Karpas-422 (cell line): ENCODE results near the gene FIZ1. TPM values are rescaled to one million over a fixed set of nuclear protein-coding genes. Genes with fewer than 3 reads are reported as not detected.

Experiments used
- DNase-seq: peaks from one replicate; pipeline ENCODE4 v3.0.0-alpha.2; 2015
- H2AFZ ChIP-seq: fragments of 200-600 bp; sonication (generic); 2 replicates; pipeline ENCODE4 v1.6.1; 2014; ENCODE audit warnings: antibody characterized with exemption, low read length, mixed read lengths
- H3K27ac ChIP-seq: fragments of 200-600 bp; sonication (generic); 2 replicates; pipeline ENCODE4 v1.5.1; 2014; ENCODE audit warnings: mild to moderate bottlenecking, low read length, moderate library complexity
- H3K27me3 ChIP-seq: fragments of 200-600 bp; sonication (generic); 2 replicates; pipeline ENCODE4 v1.6.1; 2014; ENCODE audit warnings: low read length, mixed read lengths
- H3K36me3 ChIP-seq: fragments of 200-600 bp; sonication (generic); 2 replicates; pipeline ENCODE4 v1.6.1; 2014; ENCODE audit warnings: low read length, mixed read lengths; ENCODE audit not compliant: insufficient read depth
- H3K4me1 ChIP-seq: fragments of 200-600 bp; sonication (generic); 2 replicates; pipeline ENCODE4 v1.6.1; 2014; ENCODE audit warnings: mild to moderate bottlenecking, low read length, mixed read lengths
- H3K4me2 ChIP-seq: fragments of 200-600 bp; sonication (generic); 2 replicates; pipeline ENCODE4 v1.6.1; 2014; ENCODE audit warnings: low read length, low read depth, mild to moderate bottlenecking; ENCODE audit not compliant: poor library complexity, severe bottlenecking
- H3K4me3 ChIP-seq: fragments of 200-600 bp; sonication (generic); 2 replicates; pipeline ENCODE4 v1.5.1; 2014; ENCODE audit warnings: mild to moderate bottlenecking, antibody characterized with exemption, low read length, mixed read lengths
- H3K79me2 ChIP-seq: fragments of 200-600 bp; sonication (generic); 2 replicates; pipeline ENCODE4 v1.6.1; 2014; ENCODE audit warnings: mild to moderate bottlenecking, low read length, mixed read lengths
- H3K9ac ChIP-seq: fragments of 200-600 bp; sonication (generic); 2 replicates; pipeline ENCODE4 v1.6.0; 2014; ENCODE audit warnings: low read length
- H3K9me2 ChIP-seq: fragments of 200-600 bp; sonication (generic), shearing (Covaris generic); replicated peaks from 2 replicates; pipeline ENCODE4 v1.6.0; 2014; ENCODE audit warnings: mild to moderate bottlenecking, low read length, moderate library complexity; ENCODE audit not compliant: insufficient read depth
- H3K9me3 ChIP-seq: fragments of 300-700, 200-600 bp; sonication (generic); 2 replicates; pipeline ENCODE4 v1.6.1; 2014; ENCODE audit warnings: low read length, mixed read lengths
- H4K20me1 ChIP-seq: fragments of 200-600 bp; sonication (generic); 2 replicates; pipeline ENCODE4 v1.6.1; 2014; ENCODE audit warnings: mild to moderate bottlenecking, antibody characterized with exemption, low read length, low read depth; ENCODE audit not compliant: insufficient read depth
- total RNA-seq: library from RNA; depleted of rRNA; stranded (reverse); fragments of >200 nt; shearing (Covaris generic); gene quantifications from 2 replicates; pipeline ENCODE4 v1.2.3, GENCODE V29; 2014; ENCODE audit warnings: low replicate concordance

FIZ1 gene
- total RNA-seq, 1 experiment from 2014 or later: 6.4 TPM

DNA sequence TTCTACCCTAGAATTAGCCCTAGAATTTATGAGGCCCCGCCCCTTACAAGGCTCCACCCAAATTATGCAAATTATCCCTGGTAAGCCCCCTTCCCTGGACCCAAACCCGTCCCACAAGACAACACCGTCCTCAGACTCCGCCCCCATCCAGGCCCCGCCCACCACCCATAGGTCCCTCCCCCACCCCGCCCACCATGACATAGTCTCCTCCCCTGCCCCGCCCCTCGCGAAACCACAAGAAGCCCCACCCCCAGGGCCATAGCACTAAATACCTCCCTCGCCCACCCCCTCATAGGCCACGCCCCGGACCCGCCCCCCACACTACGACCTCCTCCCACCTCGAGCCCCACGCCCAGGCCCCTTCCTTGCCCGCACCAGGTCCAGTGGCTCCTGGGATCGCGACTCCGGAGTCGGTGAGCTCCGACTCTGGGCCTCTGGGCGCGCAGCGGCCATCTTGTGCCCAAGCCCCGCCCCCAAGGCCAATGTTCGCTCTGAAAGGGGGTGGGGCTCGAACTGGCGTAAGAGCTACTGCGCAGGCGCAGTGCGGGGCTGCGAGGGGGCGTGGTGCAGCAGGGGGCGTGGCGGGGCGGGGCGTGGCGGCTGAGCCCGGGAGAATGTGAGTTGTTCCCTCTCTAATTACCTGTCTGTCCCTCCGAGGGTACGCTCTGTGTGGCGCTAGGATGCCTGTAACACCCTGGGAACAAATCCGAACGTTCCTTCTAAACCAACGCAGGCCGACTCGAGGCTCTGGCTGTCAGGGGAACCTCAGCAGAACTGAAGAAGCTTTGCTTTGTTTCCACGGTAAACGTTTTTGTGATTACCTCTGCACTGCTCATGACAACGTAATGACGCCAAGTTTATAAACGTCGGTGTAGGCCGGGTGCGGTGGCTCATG lies 25.0 kb upstream of the FIZ1 start, which contains the start of gene ZNF784:
Gene ZNF784 (minus strand): TSS at position 458 of the 895 bp plus-strand sequence. CDS start 5 bp downstream, at position 453.
- Histone ChIP-seq H2AFZ (peak within 1 kb of the TSS; percentile 93), H3K27ac (peak within 1 kb of the TSS; percentile 73), H3K4me2 (peak within 1 kb of the TSS; percentile 75), H3K9me2 (no peaks in the 10 kb centered on the region), H3K79me2 (no peaks in the 10 kb centered on the region), H3K36me3 (peaks cover 3% of the 10 kb centered on the region; the same call in 1 of the 2 replicates), H3K9me3 (no peaks in the 10 kb centered on the region), H3K4me3 (peak within 1 kb of the TSS; percentile 71), H3K27me3 (no peaks in the 10 kb centered on the region), H3K4me1 (peaks cover 19% of the 10 kb centered on the region), H3K9ac (peak within 1 kb of the TSS; percentile 80), H4K20me1 (no peaks in the 10 kb centered on the region)
- peak; percentile 99 for DNase-seq

DNA sequence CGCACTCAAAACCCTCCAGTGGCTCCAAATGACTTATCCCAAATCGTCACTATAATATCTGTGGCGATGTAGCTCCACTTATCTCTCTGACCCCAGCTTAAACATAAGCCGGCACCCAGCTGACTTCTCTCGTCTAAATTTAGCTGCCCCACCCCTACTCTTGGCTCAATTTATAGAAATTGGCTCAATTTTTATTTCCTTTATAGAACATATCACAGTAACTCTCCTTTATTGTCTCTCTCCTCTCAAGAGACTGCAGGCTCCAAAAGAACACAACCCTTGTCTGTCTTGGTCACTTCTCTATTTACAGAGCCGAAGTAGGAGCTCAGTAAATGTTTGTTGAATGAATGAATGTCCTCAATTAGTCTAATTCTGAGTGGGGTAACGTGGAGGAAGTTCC lies 24.2 kb upstream of the FIZ1 start:
- H4K20me1 ChIP-seq: no peaks in the 10 kb centered on the region
- peaks cover 20% of the 10 kb centered on the region for H3K4me1 ChIP-seq
- DNase-seq: no peak
- no peak overlapping the region for H3K9ac ChIP-seq
- peak overlapping the region; percentile 31; the same call in 1 of the 2 replicates for H3K4me3 ChIP-seq
- H3K4me2 ChIP-seq: no peak overlapping the region
- H3K36me3 ChIP-seq: peaks cover 3% of the 10 kb centered on the region; the same call in 1 of the 2 replicates
- H3K27ac ChIP-seq: no peak overlapping the region
- no peaks in the 10 kb centered on the region for H3K9me2 ChIP-seq
- no peaks in the 10 kb centered on the region for H3K79me2 ChIP-seq
- H3K27me3 ChIP-seq: no peaks in the 10 kb centered on the region
- no peak overlapping the region for H2AFZ ChIP-seq
- no peaks in the 10 kb centered on the region for H3K9me3 ChIP-seq

DNA sequence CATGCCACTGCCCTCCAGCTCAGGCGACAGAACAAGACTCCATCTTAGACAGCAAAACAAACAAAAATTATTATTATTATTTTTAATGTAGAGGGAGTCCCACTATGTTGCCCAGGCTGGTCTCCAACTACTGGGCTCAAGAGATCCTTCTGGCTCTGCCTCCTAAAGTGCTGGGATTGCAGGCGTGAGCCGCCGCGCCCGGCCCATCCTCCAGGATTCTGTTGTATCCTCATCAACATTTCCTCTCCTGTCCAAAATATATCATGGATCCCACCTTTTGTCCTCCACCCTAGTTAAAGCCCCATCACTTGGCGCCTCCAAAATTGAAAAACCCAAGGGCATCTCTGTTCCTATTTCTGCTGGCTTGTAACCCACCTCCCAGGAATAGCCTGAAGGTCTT lies 23.8 kb upstream of the FIZ1 start:
- Histone ChIP-seq H3K9me3 (no peaks in the 10 kb centered on the region), H3K27ac (no peak overlapping the region), H3K9ac (no peak overlapping the region), H3K79me2 (no peaks in the 10 kb centered on the region), H4K20me1 (no peaks in the 10 kb centered on the region), H3K27me3 (no peaks in the 10 kb centered on the region), H3K4me1 (peaks cover 20% of the 10 kb centered on the region), H2AFZ (no peak overlapping the region), H3K36me3 (peaks cover 3% of the 10 kb centered on the region; the same call in 1 of the 2 replicates), H3K4me3 (no peak overlapping the region), H3K9me2 (no peaks in the 10 kb centered on the region), H3K4me2 (no peak overlapping the region)
- no peak for DNase-seq

DNA sequence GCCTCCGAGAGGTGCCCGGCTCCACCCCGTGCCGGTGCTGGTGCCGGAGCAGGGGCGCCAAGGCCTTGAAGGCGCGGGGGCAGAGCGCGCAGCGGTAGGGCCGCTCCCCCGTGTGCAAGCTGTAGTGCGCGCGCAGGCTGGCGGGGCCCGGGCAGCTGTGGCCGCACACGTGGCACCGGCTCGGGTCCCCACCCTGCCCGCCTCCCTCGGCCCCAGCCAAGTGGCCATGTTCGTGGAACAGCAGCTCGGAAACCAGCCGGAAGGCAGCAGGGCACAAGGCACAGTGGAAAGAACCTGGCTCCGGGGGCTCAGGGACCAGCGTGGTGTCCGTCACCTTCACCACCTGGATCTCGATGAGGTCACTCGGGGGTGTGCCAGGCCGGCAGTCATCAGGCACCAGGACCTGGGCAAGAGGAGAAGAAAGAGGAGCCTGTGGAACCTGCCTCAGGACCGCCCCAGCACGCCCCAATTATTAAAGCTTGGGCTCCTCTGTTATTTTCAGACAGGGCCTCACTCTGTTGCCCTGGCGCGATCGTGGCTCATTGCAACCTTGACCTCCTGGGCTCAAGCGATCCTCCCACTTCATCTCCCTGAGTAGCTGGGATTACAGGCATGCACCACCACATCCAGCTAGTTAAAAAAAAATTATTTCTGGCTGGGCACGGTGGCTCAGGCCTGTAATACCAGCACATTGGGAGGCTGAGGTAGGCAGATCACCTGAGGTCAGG lies 23.1 kb upstream of the FIZ1 start:
- H3K4me1 ChIP-seq: peaks cover 20% of the 10 kb centered on the region
- H3K27me3 ChIP-seq: no peaks in the 10 kb centered on the region
- H3K4me2 ChIP-seq: no peak overlapping the region
- peaks cover 3% of the 10 kb centered on the region; the same call in 1 of the 2 replicates for H3K36me3 ChIP-seq
- no peaks in the 10 kb centered on the region for H3K9me2 ChIP-seq
- no peak for DNase-seq
- no peak overlapping the region for H3K27ac ChIP-seq
- no peaks in the 10 kb centered on the region for H4K20me1 ChIP-seq
- no peaks in the 10 kb centered on the region for H3K9me3 ChIP-seq
- no peak overlapping the region for H3K4me3 ChIP-seq
- H3K9ac ChIP-seq: no peak overlapping the region
- H2AFZ ChIP-seq: no peak overlapping the region
- no peaks in the 10 kb centered on the region for H3K79me2 ChIP-seq

DNA sequence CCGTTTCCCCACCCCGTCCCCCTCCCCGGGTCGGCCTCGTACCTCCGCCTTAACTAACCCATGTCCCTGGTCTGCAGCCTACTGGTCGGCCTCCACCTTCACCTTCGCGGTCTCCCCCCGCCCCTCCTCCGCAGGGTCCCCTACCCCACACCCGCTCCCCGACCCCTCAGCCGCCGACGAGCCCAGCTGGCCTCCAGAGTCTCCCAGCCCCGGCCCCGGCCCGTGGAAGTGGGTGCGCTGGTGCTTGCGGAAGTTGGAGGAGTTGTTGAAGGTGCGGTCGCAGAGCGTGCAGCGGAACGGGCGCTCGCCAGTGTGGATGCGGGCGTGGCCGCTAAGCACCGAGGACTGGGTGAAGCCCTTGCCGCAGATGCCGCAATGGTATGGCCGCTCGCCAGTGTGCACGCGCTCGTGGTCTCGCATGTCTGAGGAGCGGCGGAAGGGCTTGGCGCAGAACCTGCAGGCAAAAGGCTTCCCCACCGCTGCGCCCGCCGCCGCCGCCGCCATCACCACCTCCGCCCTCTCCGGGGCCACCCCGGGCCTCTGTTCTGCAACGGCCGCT lies 22.4 kb upstream of the FIZ1 start:
- no peak overlapping the region for H3K4me2 ChIP-seq
- peaks cover 3% of the 10 kb centered on the region; the same call in 1 of the 2 replicates for H3K36me3 ChIP-seq
- no peaks in the 10 kb centered on the region for H4K20me1 ChIP-seq
- H3K9ac ChIP-seq: no peak overlapping the region
- no peaks in the 10 kb centered on the region for H3K9me3 ChIP-seq
- no peak overlapping the region for H2AFZ ChIP-seq
- no peak overlapping the region for H3K4me3 ChIP-seq
- no peak for DNase-seq
- H3K4me1 ChIP-seq: peaks cover 20% of the 10 kb centered on the region
- H3K79me2 ChIP-seq: no peaks in the 10 kb centered on the region
- no peak overlapping the region for H3K27ac ChIP-seq
- H3K27me3 ChIP-seq: no peaks in the 10 kb centered on the region
- H3K9me2 ChIP-seq: no peaks in the 10 kb centered on the region

DNA sequence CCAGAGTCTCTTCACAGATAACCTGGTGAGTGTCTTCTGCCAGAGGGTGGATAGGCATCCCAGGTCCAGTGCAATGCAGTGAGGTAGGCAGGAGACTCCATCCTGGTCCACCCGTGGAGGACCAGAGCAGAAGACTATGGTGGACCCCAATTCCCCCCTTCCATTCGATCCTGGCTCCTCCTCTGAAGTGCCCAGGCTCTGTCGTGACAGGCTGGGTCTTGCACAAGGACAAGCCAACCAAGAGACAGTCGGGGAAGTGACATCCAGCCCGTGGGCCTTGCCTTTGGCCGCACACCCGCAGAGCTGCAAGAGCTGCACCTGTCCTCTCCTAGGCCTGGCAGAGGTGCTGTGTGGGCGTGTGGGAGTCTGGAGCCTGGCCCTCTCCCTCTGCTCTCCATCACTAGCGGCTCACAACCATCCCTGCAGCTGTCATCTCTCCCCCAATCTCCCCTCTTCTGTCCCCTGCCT lies 21.9 kb upstream of the FIZ1 start:
- peaks cover 3% of the 10 kb centered on the region; the same call in 1 of the 2 replicates for H3K36me3 ChIP-seq
- H2AFZ ChIP-seq: no peak overlapping the region
- H4K20me1 ChIP-seq: no peaks in the 10 kb centered on the region
- no peak overlapping the region for H3K9ac ChIP-seq
- DNase-seq: peak; percentile 43
- no peak overlapping the region for H3K4me3 ChIP-seq
- no peaks in the 10 kb centered on the region for H3K27me3 ChIP-seq
- no peaks in the 10 kb centered on the region for H3K9me3 ChIP-seq
- no peaks in the 10 kb centered on the region for H3K9me2 ChIP-seq
- peaks cover 20% of the 10 kb centered on the region for H3K4me1 ChIP-seq
- no peaks in the 10 kb centered on the region for H3K79me2 ChIP-seq
- H3K27ac ChIP-seq: no peak overlapping the region
- no peak overlapping the region for H3K4me2 ChIP-seq

DNA sequence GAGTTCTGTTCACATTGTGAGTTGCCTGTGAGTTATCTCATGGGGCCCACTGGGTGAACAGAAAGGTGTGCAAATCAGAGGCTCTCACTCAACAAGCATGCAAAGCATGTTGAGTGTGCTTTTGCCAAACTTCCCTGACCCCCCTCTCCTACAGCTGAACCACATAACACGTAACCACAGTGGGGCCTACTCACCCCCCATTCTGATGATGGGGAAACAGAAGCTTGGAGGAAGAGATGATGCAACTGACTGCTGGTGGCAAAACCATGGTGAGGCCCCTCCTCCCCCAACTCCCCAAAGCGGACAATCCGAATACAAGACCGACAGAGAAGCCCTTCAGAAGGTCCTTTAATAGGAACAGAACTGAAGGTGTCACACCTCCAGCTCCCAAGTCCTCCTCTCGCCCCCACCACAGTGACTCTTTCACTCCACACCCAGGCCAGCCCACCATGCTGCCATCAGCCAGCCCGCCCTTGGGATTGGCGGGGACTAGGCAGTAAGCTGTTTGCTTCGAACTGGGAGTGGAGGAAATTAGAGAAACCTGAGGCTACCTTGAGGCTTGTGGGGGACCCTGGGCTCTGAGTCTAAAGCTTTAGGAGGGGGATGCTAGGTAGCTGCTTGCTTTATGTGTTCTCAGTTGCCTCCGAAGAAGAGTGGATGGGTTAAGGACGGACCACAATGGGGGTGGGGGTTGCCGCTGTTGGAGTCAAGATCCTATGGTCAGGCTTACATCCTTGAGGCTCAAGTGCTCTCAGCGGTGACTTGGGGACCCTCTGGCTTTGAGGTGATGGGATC lies 21.3 kb upstream of the FIZ1 start:
- H3K9me2 ChIP-seq: no peaks in the 10 kb centered on the region
- H2AFZ ChIP-seq: no peak overlapping the region
- H3K4me1 ChIP-seq: peaks cover 20% of the 10 kb centered on the region
- peak overlapping the region; percentile 15; the same call in 1 of the 2 replicates for H3K27ac ChIP-seq
- peaks cover 3% of the 10 kb centered on the region; the same call in 1 of the 2 replicates for H3K36me3 ChIP-seq
- no peak overlapping the region for H3K9ac ChIP-seq
- DNase-seq: peak; percentile 40
- no peaks in the 10 kb centered on the region for H3K27me3 ChIP-seq
- no peaks in the 10 kb centered on the region for H3K9me3 ChIP-seq
- no peak overlapping the region for H3K4me2 ChIP-seq
- H3K4me3 ChIP-seq: no peak overlapping the region
- H4K20me1 ChIP-seq: no peaks in the 10 kb centered on the region
- H3K79me2 ChIP-seq: no peaks in the 10 kb centered on the region
